ENCODE measurements around the gene USP48. TPM values are rescaled to one million over a fixed set of nuclear protein-coding genes. Genes with fewer than 3 reads are reported as not detected.

Gene USP48
- total RNA-seq, 1 experiment from 2014 or later, result 49.1 TPM

- Mint-ChIP-seq H3K4me1 (ENCODE audit: low read depth, unreplicated experiment) (no peaks in the 10 kb centered on the region), H3K27ac (ENCODE audit: unreplicated experiment) (no peak overlapping the region), H3K4me3 (ENCODE audit: unreplicated experiment) (no peak overlapping the region), H3K36me3 (ENCODE audit: insufficient read depth, unreplicated experiment) (peaks cover 13% of the 10 kb centered on the region), H3K9me3 (ENCODE audit: unreplicated experiment) (no peaks in the 10 kb centered on the region), H3K27me3 (ENCODE audit: insufficient read depth, unreplicated experiment) (no peaks in the 10 kb centered on the region)
- no TSS peak for BruUV-seq (replicated peaks)
- Histone ChIP-seq H3K27me3 (replicated peaks; ENCODE audit: control insufficient read depth, insufficient read depth, low read length) (no peaks in the 10 kb centered on the region), H3K4me3 (ENCODE audit: low read depth, low read length) (no peak overlapping the region), H3K36me3 (ENCODE audit: control insufficient read depth, insufficient read depth, low read length) (no peaks in the 10 kb centered on the region; the same call in 1 of the 2 replicates), H3K9me3 (no peaks in the 10 kb centered on the region), H3K4me1 (no peaks in the 10 kb centered on the region)
- ChIA-PET CTCF (no interaction called here), POLR2A (no interaction called here)
- intact Hi-C loops (cut with micrococcal nuclease; ENCODE audit: unreplicated experiment), result no loop called here
- TF ChIP-seq, protein P1, sequence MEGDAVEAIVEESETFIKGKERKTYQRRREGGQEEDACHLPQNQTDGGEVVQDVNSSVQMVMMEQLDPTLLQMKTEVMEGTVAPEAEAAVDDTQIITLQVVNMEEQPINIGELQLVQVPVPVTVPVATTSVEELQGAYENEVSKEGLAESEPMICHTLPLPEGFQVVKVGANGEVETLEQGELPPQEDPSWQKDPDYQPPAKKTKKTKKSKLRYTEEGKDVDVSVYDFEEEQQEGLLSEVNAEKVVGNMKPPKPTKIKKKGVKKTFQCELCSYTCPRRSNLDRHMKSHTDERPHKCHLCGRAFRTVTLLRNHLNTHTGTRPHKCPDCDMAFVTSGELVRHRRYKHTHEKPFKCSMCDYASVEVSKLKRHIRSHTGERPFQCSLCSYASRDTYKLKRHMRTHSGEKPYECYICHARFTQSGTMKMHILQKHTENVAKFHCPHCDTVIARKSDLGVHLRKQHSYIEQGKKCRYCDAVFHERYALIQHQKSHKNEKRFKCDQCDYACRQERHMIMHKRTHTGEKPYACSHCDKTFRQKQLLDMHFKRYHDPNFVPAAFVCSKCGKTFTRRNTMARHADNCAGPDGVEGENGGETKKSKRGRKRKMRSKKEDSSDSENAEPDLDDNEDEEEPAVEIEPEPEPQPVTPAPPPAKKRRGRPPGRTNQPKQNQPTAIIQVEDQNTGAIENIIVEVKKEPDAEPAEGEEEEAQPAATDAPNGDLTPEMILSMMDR (IDR thresholded peaks at IDR 0.05; ENCODE audit: insufficient read depth in 1 of 2, low read depth in 1 of 2, low read length in 1 of 2, severe bottlenecking in 1 of 2, unreplicated experiment in 1 of 2), result no peak
- DNase-seq, result no peak
These were observed 33.0 kb downstream of the USP48 start for GRCh38 chr1:21749859-21750468.

DNA sequence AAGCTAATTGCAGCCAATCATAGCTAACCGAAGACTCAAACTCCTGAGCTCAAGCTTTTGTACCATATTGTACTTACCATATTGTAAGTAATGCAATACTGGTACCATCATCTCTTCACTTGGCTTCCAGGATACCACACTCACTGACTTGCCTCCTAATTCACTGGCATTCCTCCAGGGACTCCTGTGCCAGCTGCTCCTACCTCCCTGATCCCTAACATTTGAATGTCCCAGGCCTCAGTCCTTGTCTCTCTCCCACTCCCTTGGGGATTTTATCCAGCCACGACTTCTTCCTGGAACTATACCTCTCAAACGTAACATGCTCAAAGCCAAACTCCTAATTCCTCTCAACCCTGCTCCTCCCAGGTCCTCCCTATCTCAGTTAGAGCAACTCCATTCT lies 33.8 kb downstream of the USP48 start:
- H3K4me1 Mint-ChIP-seq (ENCODE audit: low read depth, unreplicated experiment), result no peaks in the 10 kb centered on the region
- TF ChIP-seq, protein P1 (IDR thresholded peaks at IDR 0.05; ENCODE audit: insufficient read depth in 1 of 2, low read depth in 1 of 2, low read length in 1 of 2, severe bottlenecking in 1 of 2, unreplicated experiment in 1 of 2), result no peak
- no peaks in the 10 kb centered on the region for H3K27me3 Mint-ChIP-seq (ENCODE audit: insufficient read depth, unreplicated experiment)
- intact Hi-C loops (cut with micrococcal nuclease; ENCODE audit: unreplicated experiment), result no loop called here
- H3K36me3 Mint-ChIP-seq (ENCODE audit: insufficient read depth, unreplicated experiment), result peaks cover 9% of the 10 kb centered on the region
- H3K4me1 ChIP-seq, result no peaks in the 10 kb centered on the region
- BruUV-seq (replicated peaks), result no TSS peak
- H3K27ac Mint-ChIP-seq (ENCODE audit: unreplicated experiment), result no peak overlapping the region
- no peaks in the 10 kb centered on the region for H3K27me3 ChIP-seq (replicated peaks; ENCODE audit: control insufficient read depth, insufficient read depth, low read length)
- ChIA-PET CTCF (no interaction called here), POLR2A (no interaction called here)
- H3K4me3 ChIP-seq (ENCODE audit: low read depth, low read length), result no peak overlapping the region
- no peaks in the 10 kb centered on the region for H3K9me3 ChIP-seq
- H3K4me3 Mint-ChIP-seq (ENCODE audit: unreplicated experiment), result no peak overlapping the region
- H3K36me3 ChIP-seq (ENCODE audit: control insufficient read depth, insufficient read depth, low read length), result no peaks in the 10 kb centered on the region
- H3K9me3 Mint-ChIP-seq (ENCODE audit: unreplicated experiment), result no peaks in the 10 kb centered on the region
- no peak for DNase-seq

DNA sequence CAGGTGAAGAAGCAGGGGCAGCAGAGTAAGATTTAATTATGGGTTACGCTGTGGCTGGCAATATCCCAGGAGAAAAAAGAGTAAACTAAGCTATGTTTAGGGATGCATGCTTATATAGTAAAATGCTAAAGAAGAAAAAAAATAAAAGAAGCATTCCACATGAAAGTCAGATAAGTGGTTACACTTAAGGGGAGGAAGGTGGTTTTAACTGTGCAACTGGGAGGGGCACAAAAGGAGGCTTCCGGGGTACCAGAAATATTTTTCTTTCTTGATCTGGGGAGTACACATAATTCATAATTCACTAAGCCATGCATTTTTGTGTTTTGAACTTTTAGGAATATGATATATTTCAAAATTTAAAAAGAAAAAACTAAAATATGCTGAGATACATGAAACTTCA lies 39.5 kb downstream of the USP48 start:
- no peak overlapping the region for H3K27ac Mint-ChIP-seq (ENCODE audit: unreplicated experiment)
- H3K4me1 ChIP-seq, result no peaks in the 10 kb centered on the region

More for the DNA sequence above, 39.5 kb downstream of the USP48 start:
- Mint-ChIP-seq H3K4me1 (ENCODE audit: low read depth, unreplicated experiment) (no peaks in the 10 kb centered on the region), H3K27me3 (ENCODE audit: insufficient read depth, unreplicated experiment) (no peaks in the 10 kb centered on the region), H3K9me3 (ENCODE audit: unreplicated experiment) (no peaks in the 10 kb centered on the region), H3K36me3 (ENCODE audit: insufficient read depth, unreplicated experiment) (peaks cover 22% of the 10 kb centered on the region), H3K4me3 (ENCODE audit: unreplicated experiment) (no peak overlapping the region)
- BruUV-seq (replicated peaks), result no TSS peak
- DNase-seq, result no peak
- Histone ChIP-seq H3K27me3 (replicated peaks; ENCODE audit: control insufficient read depth, insufficient read depth, low read length) (no peaks in the 10 kb centered on the region), H3K4me3 (ENCODE audit: low read depth, low read length) (no peak overlapping the region), H3K36me3 (ENCODE audit: control insufficient read depth, insufficient read depth, low read length) (no peaks in the 10 kb centered on the region), H3K9me3 (no peaks in the 10 kb centered on the region)
- intact Hi-C loops (cut with micrococcal nuclease; ENCODE audit: unreplicated experiment), result no loop called here
- TF ChIP-seq, protein P1 (IDR thresholded peaks at IDR 0.05; ENCODE audit: insufficient read depth in 1 of 2, low read depth in 1 of 2, low read length in 1 of 2, severe bottlenecking in 1 of 2, unreplicated experiment in 1 of 2), result no peak
- CTCF ChIA-PET, result no interaction called here
- POLR2A ChIA-PET, result no interaction called here

Measured in Caco-2 (cell line).